Sigmoid colon (tissue), 7 donors: Measurements from ENCODE around the gene NAA50. TPM values are rescaled to one million over a fixed set of nuclear protein-coding genes. Genes with fewer than 3 reads are reported as not detected.

Experiments used
- DNase-seq: peaks from one replicate; pipeline ENCODE4 v3.0.0-alpha.2; 2019
- H3K27ac ChIP-seq, 4 donors: fragments of 200-600 bp; sonication (generic); one replicate each; pipeline ENCODE4 v1.5.1; 2016 to 2019; ENCODE audit warnings: mild to moderate bottlenecking in 1 of 4
- H3K27me3 ChIP-seq, 3 donors: fragments of 200-600 bp; sonication (generic); one replicate each; pipeline ENCODE4 v1.5.1; 2019; ENCODE audit warnings: mild to moderate bottlenecking in 1 of 3
- H3K36me3 ChIP-seq, 4 donors: fragments of 200-600 bp; sonication (generic); one replicate each; pipeline ENCODE4 v1.5.1; 2016 to 2019
- H3K4me1 ChIP-seq, 4 donors: fragments of 200-600 bp; sonication (generic); one replicate each; pipeline ENCODE4 v1.5.1; 2017 to 2019
- H3K4me3 ChIP-seq, 4 donors: fragments of 200-600 bp; sonication (generic); one replicate each; pipeline ENCODE4 v1.5.1; 2017 to 2019; ENCODE audit warnings: mild to moderate bottlenecking in 2 of 4, moderate library complexity in 1 of 4
- H3K9me3 ChIP-seq, 4 donors: fragments of 200-600 bp in 3 of 4; sonication (generic) in 3 of 4; one replicate each; pipeline versions ENCODE4 v1.5.1 to v1.6.1; 2013 to 2019
- CTCF ChIP-seq, 4 experiments: fragments of 450-650 bp in 3 of 4; fragments of 200-600 bp in 1 of 4; IDR thresholded peaks; one replicate each; pipeline ENCODE4 v1.5.1; 2016 to 2019; ENCODE audit warnings: antibody characterized with exemption in 4 of 4, mild to moderate bottlenecking in 3 of 4, moderate library complexity in 2 of 4
- EP300 ChIP-seq, 4 donors: sonication (generic); formaldehyde crosslinking; IDR thresholded peaks; one replicate each; pipeline ENCODE4 v1.6.1; 2017; ENCODE audit warnings: antibody characterized with exemption in 4 of 4
- POLR2A ChIP-seq, 2 donors: fragments of 450-650 bp; IDR thresholded peaks; one replicate each; pipeline ENCODE4 v1.6.1; 2016; ENCODE audit warnings: antibody characterized with exemption in 2 of 2, mild to moderate bottlenecking in 2 of 2, moderate library complexity in 2 of 2
- POLR2AphosphoS5 ChIP-seq, 4 donors: sonication (generic); formaldehyde crosslinking; IDR thresholded peaks; one replicate each; pipeline ENCODE4 v1.6.1; 2017; ENCODE audit warnings: antibody characterized with exemption in 4 of 4
- WGBS, 2 donors: extraction: QIAGEN DNeasy Blood & Tissue Kit; methylation state at CpG; one replicate each; pipeline ENCODE4 v1.1.7; 2013; 5-methylcytosine and 5-hydroxymethylcytosine counted together
- intact Hi-C: fragments of 100-400 bp; cut with DNase I; formaldehyde crosslinking; loops from one replicate; pipeline ENCODE4 v1.15.1; 2023
- polyA plus RNA-seq, 3 donors: library from polyadenylated mRNA; stranded (reverse); fragments of 200-250 nt; gene quantifications; one replicate each; pipeline ENCODE4 v1.2.3, GENCODE V29; 2013
- total RNA-seq, 4 donors: library from RNA; depleted of rRNA; stranded (reverse); fragments of >200 nt; gene quantifications; one replicate each; pipeline ENCODE4 v1.1.0, GENCODE V29; 2016
- donor health status: healthy with polysubstance abuse.
- donor health status: Bipolar disorder and iron deficiency.
- donor health status: healthy.

Gene NAA50
- total and polyA plus RNA-seq, 7 donors, result 29.4 to 89.9 (median 64.1) TPM

- H3K4me3 ChIP-seq, result no peak overlapping the region
- peaks cover 0 to 34% (median 2%) of the 10 kb centered on the region in 4 donors for H3K36me3 ChIP-seq
- H3K9me3 ChIP-seq, result no peaks in the 10 kb centered on the region
- no peaks in the 10 kb centered on the region for H3K27me3 ChIP-seq
- H3K27ac ChIP-seq, result no peak overlapping the region
- DNase-seq, result no peak
- intact Hi-C loops, result no loop called here
- 97 to 99% methylated on average over 4 of the region's 4 CpGs for WGBS, 2 donors
- H3K4me1 ChIP-seq, result no peaks in the 10 kb centered on the region
- TF ChIP-seq POLR2A (IDR thresholded peaks at IDR 0.05) (no peak), POLR2AphosphoS5 (IDR thresholded peaks at IDR 0.05) (no peak), CTCF (IDR thresholded peaks at IDR 0.05) (no peak), EP300 (IDR thresholded peaks at IDR 0.05) (no peak)
These were observed 67.3 kb downstream of the NAA50 start for GRCh38 chr3:113678773-113679172.

- no peak overlapping the region for H3K4me3 ChIP-seq
These were observed 68.3 kb downstream of the NAA50 start for GRCh38 chr3:113677737-113678136.

GRCh38 chr3:113676261-113676660 lies 69.8 kb downstream of the NAA50 start:
- Histone ChIP-seq H3K9me3 (no peaks in the 10 kb centered on the region), H3K36me3 (peaks cover 0 to 46% (median 2%) of the 10 kb centered on the region in 4 donors), H3K27me3 (no peaks in the 10 kb centered on the region), H3K4me3 (no peak overlapping the region), H3K27ac (no peak overlapping the region), H3K4me1 (no peaks in the 10 kb centered on the region)
- intact Hi-C loops, result no loop called here
- WGBS, 2 donors, result 79 to 92% methylated on average over 3 of the region's 3 CpGs
- no peak for DNase-seq
- TF ChIP-seq EP300 (IDR thresholded peaks at IDR 0.05), result no peak
- TF ChIP-seq POLR2A (IDR thresholded peaks at IDR 0.05), result no peak
- TF ChIP-seq POLR2AphosphoS5 (IDR thresholded peaks at IDR 0.05), result no peak
- no peak for TF ChIP-seq CTCF (IDR thresholded peaks at IDR 0.05)

More at GRCh38 chr3:113677737-113678136, 68.3 kb downstream of the NAA50 start:
- Histone ChIP-seq H3K36me3 (peaks cover 0 to 44% (median 2%) of the 10 kb centered on the region in 4 donors), H3K9me3 (no peaks in the 10 kb centered on the region), H3K27me3 (no peaks in the 10 kb centered on the region), H3K27ac (no peak overlapping the region), H3K4me1 (no peaks in the 10 kb centered on the region)
- no peak for TF ChIP-seq POLR2AphosphoS5 (IDR thresholded peaks at IDR 0.05)
- no peak for TF ChIP-seq EP300 (IDR thresholded peaks at IDR 0.05)
- TF ChIP-seq POLR2A (IDR thresholded peaks at IDR 0.05), result no peak
- no peak for TF ChIP-seq CTCF (IDR thresholded peaks at IDR 0.05)
- DNase-seq, result no peak
- WGBS, 2 donors, result 93 to 95% methylated on average over 1 of the region's 1 CpG
- intact Hi-C loops, result no loop called here

GRCh38 chr3:113673593-113673992 lies 72.5 kb downstream of the NAA50 start:
- no peak overlapping the region for H3K4me3 ChIP-seq
- DNase-seq, result no peak
- H3K9me3 ChIP-seq, result no peaks in the 10 kb centered on the region
- peaks cover 0 to 46% (median 2%) of the 10 kb centered on the region in 4 donors for H3K36me3 ChIP-seq
- H3K4me1 ChIP-seq, result no peaks in the 10 kb centered on the region
- intact Hi-C loops, result no loop called here
- no peak overlapping the region for H3K27ac ChIP-seq
- TF ChIP-seq EP300 (IDR thresholded peaks at IDR 0.05) (no peak), POLR2AphosphoS5 (IDR thresholded peaks at IDR 0.05) (no peak), POLR2A (IDR thresholded peaks at IDR 0.05) (no peak), CTCF (IDR thresholded peaks at IDR 0.05) (no peak)
- WGBS, 2 donors, result 62 to 77% methylated on average over 4 of the region's 4 CpGs
- no peaks in the 10 kb centered on the region for H3K27me3 ChIP-seq

- Histone ChIP-seq H3K9me3 (no peaks in the 10 kb centered on the region), H3K4me3 (no peak overlapping the region), H3K4me1 (no peaks in the 10 kb centered on the region), H3K27ac (no peak overlapping the region), H3K36me3 (peaks cover 0 to 8% (median 0%) of the 10 kb centered on the region in 4 donors), H3K27me3 (no peaks in the 10 kb centered on the region)
- WGBS, 2 donors, result 58 to 82% methylated on average over 4 of the region's 4 CpGs
- no peak for DNase-seq
- TF ChIP-seq EP300 (IDR thresholded peaks at IDR 0.05) (no peak), POLR2AphosphoS5 (IDR thresholded peaks at IDR 0.05) (no peak), POLR2A (IDR thresholded peaks at IDR 0.05) (no peak), CTCF (IDR thresholded peaks at IDR 0.05) (no peak)
- intact Hi-C loops, result no loop called here
These were observed 78.0 kb downstream of the NAA50 start for GRCh38 chr3:113668015-113668414.
